Stimulated activated CD8-positive, alpha-beta memory T cell treated with anti-CD3 and anti-CD28 coated beads, Interleukin-7, amount 100 ng/mL, for 4 hours (primary cell): ENCODE results near the gene PPP1R17.

Source experiments
- DNase-seq, 2 donors: peaks; one replicate each; pipeline ENCODE4 v3.0.0-alpha.2; 2020; ENCODE audit warnings: low read depth in 2 of 2

The PPP1R17 gene

GRCh38 chr7:31699050-31699449 lies 12.0 kb downstream of the PPP1R17 start:
- DNase-seq, result no peak

- no peak for DNase-seq
Observed at GRCh38 chr7:31702354-31702753, 15.3 kb downstream of the PPP1R17 start.

DNA sequence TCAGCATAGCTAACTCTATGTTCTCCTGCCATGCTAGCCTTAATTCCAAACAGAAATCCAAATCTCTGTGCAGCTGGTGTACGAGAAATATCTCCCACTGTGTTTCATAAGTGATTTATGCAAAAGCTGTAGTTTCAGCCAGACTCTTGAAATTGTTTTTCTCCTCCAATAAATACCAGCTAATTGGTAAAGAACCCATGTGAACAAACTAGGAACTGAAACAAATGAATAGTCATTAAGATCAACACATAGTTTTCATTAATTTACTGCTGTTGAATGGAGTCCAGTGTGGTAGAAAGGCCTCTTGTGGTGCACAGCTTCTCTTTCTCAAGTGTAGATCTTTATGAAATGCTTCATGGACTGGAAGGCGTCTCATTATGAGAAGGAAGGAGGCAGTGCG lies 18.4 kb downstream of the PPP1R17 start:
- DNase-seq, result no peak

GRCh38 chr7:31707089-31707488 lies 20.1 kb downstream of the PPP1R17 start:
- no peak for DNase-seq

GRCh38 chr7:31710171-31710570 lies 23.2 kb downstream of the PPP1R17 start:
- no peak for DNase-seq

DNA sequence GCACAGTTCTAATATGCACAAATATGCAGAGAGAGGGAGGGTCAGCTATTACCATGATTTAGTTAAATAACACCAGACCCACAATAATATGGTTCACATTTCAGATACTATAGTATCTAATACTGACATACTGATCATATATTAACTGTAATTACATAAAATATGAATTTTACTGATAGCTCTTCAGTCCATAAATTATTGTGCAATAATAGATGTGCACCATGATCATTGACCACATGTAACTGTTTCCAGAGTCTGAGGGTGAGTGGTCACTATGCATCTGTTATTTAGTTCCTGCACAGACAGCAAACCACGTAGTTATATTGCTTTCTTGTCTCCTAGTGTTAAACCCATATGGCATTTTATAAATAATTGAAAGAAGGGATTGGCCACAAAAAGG lies 29.3 kb downstream of the PPP1R17 start:
- DNase-seq, result no peak

DNA sequence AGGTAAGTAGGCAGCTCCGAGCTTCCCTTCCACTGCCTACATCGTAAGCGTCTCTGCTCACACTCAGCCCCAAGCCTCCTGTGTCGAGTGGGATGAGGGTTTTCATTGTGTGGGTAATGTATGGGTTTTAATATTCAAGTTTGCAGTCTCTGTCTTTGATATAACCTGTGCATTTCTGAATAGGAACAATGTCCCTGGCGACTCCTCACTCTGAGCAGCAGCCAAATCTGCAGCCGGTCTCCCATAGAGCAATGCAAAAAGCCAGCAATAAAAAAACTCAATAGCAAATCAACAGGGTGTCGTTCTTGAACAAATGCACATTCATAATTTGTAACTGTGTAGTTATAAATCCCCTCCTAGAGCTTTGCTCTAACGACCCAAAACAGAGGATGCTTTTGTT lies 33.4 kb downstream of the PPP1R17 start:
- no peak for DNase-seq

DNA sequence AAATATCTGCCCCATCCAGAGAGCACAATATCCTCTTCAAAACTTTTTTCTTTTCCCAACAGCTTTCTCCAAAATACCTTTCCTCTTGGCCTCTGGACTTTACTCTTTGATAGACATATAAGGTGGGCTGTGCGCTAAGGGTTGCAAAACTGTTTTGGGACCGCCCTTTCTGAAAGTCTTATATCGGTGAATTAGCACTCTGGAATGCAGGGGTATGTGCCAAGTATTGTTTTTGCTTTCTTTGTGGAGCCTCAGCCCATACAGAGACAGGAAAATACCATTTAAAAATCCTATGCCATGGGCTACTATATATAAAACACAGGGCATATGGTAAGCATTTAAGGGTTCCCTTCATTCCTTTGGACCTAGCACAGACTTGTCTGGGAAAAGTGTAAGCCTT lies 37.7 kb downstream of the PPP1R17 start:
- no peak for DNase-seq

DNA sequence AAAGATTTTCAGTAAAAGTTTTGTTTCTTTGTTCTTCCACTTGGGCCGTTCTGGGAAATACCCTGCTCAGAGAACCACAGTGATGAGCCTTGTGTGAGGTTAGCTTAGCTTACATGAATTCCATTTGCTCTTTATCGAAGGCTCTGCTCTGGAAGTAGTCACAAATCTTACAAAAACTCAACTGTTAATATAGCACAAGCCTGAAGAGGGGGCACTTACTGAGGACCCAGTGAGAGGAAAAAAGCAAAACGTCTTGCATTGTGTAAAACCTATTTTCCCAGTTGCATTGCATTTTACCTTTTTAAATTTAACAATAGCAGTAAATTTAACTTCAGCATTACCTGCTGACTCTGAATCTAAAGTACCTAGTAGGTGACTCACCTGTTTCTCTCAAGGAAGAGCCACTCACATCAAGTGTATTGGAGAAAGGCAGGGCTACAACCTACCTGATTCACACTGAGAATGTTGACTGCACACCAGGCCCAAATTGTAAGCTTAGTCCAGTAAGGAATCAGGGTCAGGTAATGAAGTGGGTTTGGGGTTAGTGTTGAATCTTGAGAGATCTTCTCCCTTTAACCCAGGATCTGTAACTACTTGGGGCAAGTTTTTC lies 42.3 kb downstream of the PPP1R17 start:
- no peak for DNase-seq

- DNase-seq, result no peak
Observed at GRCh38 chr7:31734456-31734855, 47.4 kb downstream of the PPP1R17 start.

DNA sequence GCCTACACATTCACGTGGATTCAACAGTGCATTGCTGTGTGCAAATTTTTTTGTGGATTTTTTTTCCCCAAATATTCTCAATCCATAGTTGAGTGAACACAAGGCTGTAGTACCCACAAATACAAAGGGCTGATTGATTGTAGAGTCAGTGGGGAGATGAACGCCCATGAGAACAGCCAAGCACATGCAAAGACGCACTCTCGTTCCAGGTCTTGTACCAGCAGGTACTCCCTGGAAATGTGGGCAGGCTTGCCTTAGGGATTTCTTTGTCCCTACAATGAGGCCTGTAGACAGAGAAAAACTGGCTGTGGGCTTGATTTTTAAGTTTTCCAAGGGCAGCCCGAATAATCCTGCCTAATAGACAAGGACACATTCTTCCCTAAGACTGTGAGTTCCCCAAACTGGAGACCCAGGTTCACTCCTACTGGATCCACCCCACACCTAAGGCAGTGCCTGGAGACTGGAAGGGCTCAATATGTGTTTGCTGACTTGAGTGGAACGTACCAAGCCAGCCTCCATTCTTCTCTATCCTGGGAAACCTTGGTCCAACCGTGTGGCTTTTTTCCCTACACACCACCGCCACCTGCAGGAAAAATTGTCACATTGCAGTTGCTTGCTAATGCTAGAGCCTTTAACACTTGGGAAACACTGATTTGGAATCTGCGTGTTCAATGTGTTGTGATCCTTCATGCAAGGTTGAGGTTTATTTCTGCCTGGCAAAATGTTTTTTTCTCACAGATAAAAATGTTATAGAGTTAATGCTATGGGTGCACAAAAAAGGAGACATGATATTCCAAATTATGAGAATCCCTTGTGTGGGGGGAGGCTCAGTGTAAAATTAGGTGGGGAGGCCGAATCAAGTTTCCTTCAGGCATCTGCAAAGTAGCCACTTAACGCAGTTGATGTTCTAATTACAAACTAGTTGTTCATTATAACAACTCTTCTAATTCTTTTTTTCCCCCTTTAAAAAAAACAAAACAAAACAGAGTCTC lies 49.3 kb downstream of the PPP1R17 start:
- no peak for DNase-seq

DNA sequence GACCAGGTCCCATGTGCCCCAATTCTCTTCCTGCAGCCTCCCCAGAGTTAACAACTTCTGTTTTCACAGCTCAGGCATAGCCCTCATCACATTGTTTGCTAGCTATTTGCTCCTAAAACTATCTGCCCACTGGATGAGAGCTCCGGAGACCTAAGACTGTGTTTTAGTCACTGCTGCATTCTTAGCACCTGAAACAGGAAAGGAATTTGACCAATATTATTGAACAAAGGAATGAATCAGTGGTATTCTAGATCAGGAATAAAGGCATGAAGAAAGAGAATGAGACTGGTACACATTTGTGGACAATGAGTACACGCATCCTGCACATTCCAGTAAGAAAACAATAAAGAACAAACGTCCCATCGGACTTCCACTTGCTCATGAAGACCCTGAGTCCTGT lies 54.8 kb downstream of the PPP1R17 start:
- no peak for DNase-seq

GRCh38 chr7:31744294-31744874 lies 57.4 kb downstream of the PPP1R17 start:
- DNase-seq, result peak in 1 of 2 donors; percentile 4

GRCh38 chr7:31747553-31747952 lies 60.5 kb downstream of the PPP1R17 start:
- no peak for DNase-seq

GRCh38 chr7:31748084-31748483 lies 61.1 kb downstream of the PPP1R17 start:
- no peak for DNase-seq

DNA sequence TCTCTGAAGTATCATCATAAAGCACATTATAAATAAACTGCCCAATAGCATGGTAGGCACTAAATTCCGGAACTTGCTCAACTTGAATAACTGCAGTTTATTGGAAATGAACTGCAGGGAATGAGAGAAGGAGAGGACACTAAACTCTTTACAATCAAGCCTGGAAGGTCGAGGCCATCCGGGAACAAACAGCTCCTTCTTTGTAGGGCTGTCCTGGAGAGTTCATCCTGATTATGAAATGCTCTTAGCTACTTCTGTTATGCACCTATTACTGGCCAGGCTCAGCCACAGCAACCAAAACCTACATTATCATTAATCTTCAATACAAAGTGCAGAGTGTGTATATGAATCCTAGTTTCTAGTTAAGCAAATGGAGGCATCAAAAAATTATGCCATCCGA lies 64.7 kb downstream of the PPP1R17 start:
- DNase-seq, result no peak
